GM18505 (cell line): ENCODE measurements around the gene DIAPH3.

Experiments used
- ATAC-seq: cut with Tn5 transposase; IDR thresholded peaks from one replicate; pipeline ENCODE4 v1.9.1; 2021; ENCODE audit not compliant: unreplicated experiment
- POLR2A ChIP-seq: IDR thresholded peaks from 4 replicates; pipeline ENCODE4 v1.6.1; 2011; ENCODE audit warnings: borderline replicate concordance; ENCODE audit not compliant: insufficient read depth, insufficient read length; ENCODE audit errors: extremely low read depth

DIAPH3 gene

GRCh38 chr13:59745392-59745788 is 418.3 kb downstream of the DIAPH3 start:
- no peak for ATAC-seq
- no peak for TF ChIP-seq POLR2A

- ATAC-seq = no peak
- no peak for TF ChIP-seq POLR2A
Measured at GRCh38 chr13:59744747-59745391, 418.9 kb downstream of the DIAPH3 start.

- no peak for ATAC-seq
- no peak for TF ChIP-seq POLR2A
Measured at GRCh38 chr13:59743195-59743594, 420.5 kb downstream of the DIAPH3 start.

- no peak for TF ChIP-seq POLR2A
- ATAC-seq = no peak
Measured at GRCh38 chr13:59742467-59742866, 421.3 kb downstream of the DIAPH3 start.

GRCh38 chr13:59738921-59739320 is 424.8 kb downstream of the DIAPH3 start:
- no peak for TF ChIP-seq POLR2A
- no peak for ATAC-seq

GRCh38 chr13:59734393-59734792 is 429.3 kb downstream of the DIAPH3 start:
- no peak for TF ChIP-seq POLR2A
- peak; percentile 100 for ATAC-seq

GRCh38 chr13:59733744-59734143 is 430.0 kb downstream of the DIAPH3 start:
- TF ChIP-seq POLR2A = no peak
- no peak for ATAC-seq

- TF ChIP-seq POLR2A = no peak
- no peak for ATAC-seq
Measured at GRCh38 chr13:59730026-59730425, 433.7 kb downstream of the DIAPH3 start.

GRCh38 chr13:59728896-59729545 is 434.7 kb downstream of the DIAPH3 start:
- TF ChIP-seq POLR2A = no peak
- ATAC-seq = no peak

- no peak for TF ChIP-seq POLR2A
- no peak for ATAC-seq
Measured at GRCh38 chr13:59721926-59722910, 441.5 kb downstream of the DIAPH3 start.

GRCh38 chr13:59715611-59716010 is 448.1 kb downstream of the DIAPH3 start:
- no peak for ATAC-seq
- no peak for TF ChIP-seq POLR2A

GRCh38 chr13:59710996-59711701 is 452.6 kb downstream of the DIAPH3 start:
- no peak for TF ChIP-seq POLR2A
- no peak for ATAC-seq

- ATAC-seq = no peak
- no peak for TF ChIP-seq POLR2A
Measured at GRCh38 chr13:59710416-59710815, 453.3 kb downstream of the DIAPH3 start.
